Natural killer cell treated with Interleukin-12 subunit alpha and Interleukin-12 subunit beta and Interleukin-15 and Interleukin-18, amount 100 ng/mL, for 72 hours (primary cell): ENCODE data around the gene LITAFD. TPM values are rescaled to one million over a fixed set of nuclear protein-coding genes. Genes with fewer than 3 reads are reported as not detected.
"Not testable (repeated sequence)": the region's sequence is repeated elsewhere in the genome, so short reads cannot be mapped to it uniquely, and the experiment has no call there.

Experiments used
- ATAC-seq, 2 donors: fragments of 150-1000 bp; cut with Tn5 transposase in 1 of 2; sonication (Bioruptor Pico), chemical (Tn5 transposase) in 1 of 2; 2 replicates each; pipeline ENCODE4 v1.10.0; 2021
- DNase-seq: peaks from one replicate; pipeline ENCODE4 v3.0.0; 2022; ENCODE audit warnings: low spot score
- H3K27ac Mint-ChIP-seq, 2 donors: 1 replicate in 1 of 2; 2 replicates in 1 of 2; pipeline ENCODE4 v1.8.0; 2022; ENCODE audit warnings: mixed read lengths in 2 of 2, mild to moderate bottlenecking in 1 of 2, moderate library complexity in 1 of 2
- H3K27me3 Mint-ChIP-seq, 2 donors: 1 replicate in 1 of 2; 2 replicates in 1 of 2; pipeline ENCODE4 v1.8.0; 2022; ENCODE audit warnings: mixed read lengths in 2 of 2
- H3K36me3 Mint-ChIP-seq: one replicate; pipeline ENCODE4 v1.8.0; 2022; ENCODE audit warnings: mixed read lengths
- H3K4me1 Mint-ChIP-seq, 2 donors: 1 replicate in 1 of 2; 2 replicates in 1 of 2; pipeline ENCODE4 v1.8.0; 2022; ENCODE audit warnings: low read depth in 2 of 2, mixed read lengths in 2 of 2, mild to moderate bottlenecking in 1 of 2
- H3K4me3 Mint-ChIP-seq: one replicate; pipeline ENCODE4 v1.8.0; 2022; ENCODE audit warnings: mixed read lengths
- H3K9me3 Mint-ChIP-seq: 2 replicates; pipeline ENCODE4 v1.8.0; 2022; ENCODE audit warnings: mixed read lengths
- total RNA-seq, 2 donors: library from RNA; stranded (reverse); gene quantifications; one replicate each; pipeline ENCODE4 v1.2.3, GENCODE V29; 2022

Gene LITAFD
- total RNA-seq, 2 donors from 2014 or later: not detected

DNA sequence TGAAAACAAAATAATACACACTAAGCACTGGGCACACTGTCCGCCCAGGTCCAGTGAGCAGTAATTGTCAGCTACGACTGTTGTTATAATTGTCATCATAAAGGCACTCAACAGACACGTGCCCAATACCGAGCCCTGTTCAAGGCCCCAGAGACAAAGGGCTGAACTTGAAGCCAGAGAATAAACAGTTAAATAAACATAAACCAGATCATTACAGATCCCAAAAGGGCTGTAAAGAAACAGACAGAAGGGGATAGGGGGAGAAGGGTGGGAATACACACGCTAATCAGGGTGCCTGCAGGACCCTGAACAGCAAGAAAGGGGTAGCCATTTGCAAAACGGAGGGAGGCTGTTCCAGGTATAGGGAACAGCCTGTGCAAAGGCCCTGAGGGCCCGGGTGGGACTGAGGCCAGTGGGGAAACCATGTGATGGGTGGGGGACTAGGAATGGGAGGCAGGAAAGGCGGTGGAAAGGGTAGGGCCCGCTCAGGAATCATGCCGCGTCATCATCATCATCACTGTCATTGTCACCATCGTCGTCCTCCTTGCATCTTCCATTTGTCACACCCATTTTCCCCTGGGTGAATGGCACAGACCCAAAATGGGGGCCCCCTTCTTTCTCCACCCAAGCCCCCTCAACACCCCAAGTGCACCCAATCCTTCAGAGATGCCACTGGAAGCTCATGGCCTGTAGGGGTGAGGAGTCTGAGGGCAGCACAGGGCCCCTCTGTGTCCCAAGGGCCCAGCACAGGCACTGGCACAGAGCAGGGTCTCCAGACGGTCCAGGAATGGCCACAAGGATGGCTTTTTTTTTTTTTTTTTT, 19.6 kb upstream of the LITAFD start:
- H3K36me3 Mint-ChIP-seq: no peaks in the 10 kb centered on the region
- H3K4me1 Mint-ChIP-seq: peaks cover 35 to 41% of the 10 kb centered on the region in 2 donors
- no peak overlapping the region for H3K4me3 Mint-ChIP-seq
- no peaks in the 10 kb centered on the region for H3K27me3 Mint-ChIP-seq
- peak overlapping the region in 1 of 2 donors; percentile 36 for H3K27ac Mint-ChIP-seq
- ATAC-seq (no peak), DNase-seq (no peak)
- H3K9me3 Mint-ChIP-seq: no peaks in the 10 kb centered on the region

DNA sequence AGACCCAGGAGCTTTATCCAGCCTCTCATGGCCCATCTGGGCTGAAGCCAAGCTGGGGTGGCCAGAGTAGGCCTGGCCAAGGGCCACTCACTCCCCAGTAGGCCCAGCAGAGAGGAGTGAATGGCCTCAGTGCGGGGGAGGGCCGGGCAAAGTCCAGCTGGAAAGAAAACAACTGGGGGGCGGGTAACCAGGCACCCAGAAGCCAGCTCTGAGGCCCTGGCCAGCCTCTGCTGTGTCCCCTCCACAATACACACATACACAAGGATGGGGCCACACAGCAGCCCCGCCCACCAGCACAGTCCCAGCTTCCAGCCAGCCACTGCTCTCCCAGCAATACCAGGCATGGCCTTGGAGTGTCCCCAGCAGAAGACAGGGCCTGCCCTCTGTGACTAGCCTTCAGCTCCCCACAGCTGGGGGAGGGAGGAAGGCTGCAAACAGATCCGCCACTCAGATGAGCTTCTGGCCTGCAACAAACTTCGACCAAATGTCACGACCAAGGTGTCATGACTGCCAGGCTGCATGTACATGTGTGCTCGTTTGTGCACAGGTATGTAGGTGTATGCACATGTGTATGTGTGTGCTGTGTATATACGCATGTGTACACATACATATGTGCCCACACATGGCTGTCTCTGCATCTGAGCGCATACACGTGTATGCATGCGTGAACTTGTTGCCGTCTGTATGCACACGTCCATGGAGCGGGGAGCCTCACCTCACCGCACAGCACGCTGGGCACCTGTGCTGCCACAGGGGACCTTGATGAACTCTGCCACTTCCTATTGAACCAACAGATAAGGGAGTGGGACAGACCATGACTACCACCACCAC, 18.3 kb upstream of the LITAFD start:
- Mint-ChIP-seq H3K4me1 (peaks cover 36 to 44% of the 10 kb centered on the region in 2 donors), H3K9me3 (no peaks in the 10 kb centered on the region), H3K36me3 (no peaks in the 10 kb centered on the region), H3K27me3 (no peaks in the 10 kb centered on the region), H3K27ac (peak overlapping the region in 1 of 2 donors; percentile 19), H3K4me3 (no peak overlapping the region)
- DNase-seq (no peak), ATAC-seq (no peak)

DNA sequence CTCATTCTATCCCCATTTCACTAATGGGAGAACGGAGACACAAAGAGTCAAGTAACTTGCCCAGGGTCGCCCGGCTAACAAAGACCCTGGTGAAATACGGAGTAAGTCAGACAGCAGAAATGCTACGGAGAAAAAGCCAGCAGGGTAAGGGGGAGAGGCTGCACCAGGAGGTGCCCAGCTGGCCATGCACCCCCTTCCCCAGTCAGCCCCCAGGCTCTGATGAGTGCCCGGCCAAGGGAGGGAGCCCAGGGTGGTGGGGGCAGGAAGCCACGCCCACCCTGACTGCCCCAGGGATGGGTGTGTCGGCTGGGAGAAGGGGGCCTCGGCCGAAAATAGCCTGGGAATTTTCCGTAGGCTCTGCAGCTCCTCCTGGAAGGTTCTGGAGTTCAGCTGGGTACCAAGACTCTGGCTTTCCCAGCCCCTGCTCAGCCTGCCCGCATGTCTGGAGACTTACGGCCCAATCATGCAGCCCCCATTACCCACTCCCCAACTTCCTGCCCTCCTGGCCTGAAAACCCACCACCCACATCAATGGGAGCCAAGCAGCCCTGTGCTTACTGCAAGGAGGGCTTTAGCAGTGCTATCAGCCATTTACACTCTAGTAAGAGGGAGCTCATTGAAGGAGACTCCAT, 17.6 kb upstream of the LITAFD start:
- H3K36me3 Mint-ChIP-seq: no peaks in the 10 kb centered on the region
- ATAC-seq (no peak), DNase-seq (no peak)
- H3K4me1 Mint-ChIP-seq: peaks cover 41 to 48% of the 10 kb centered on the region in 2 donors
- H3K4me3 Mint-ChIP-seq: no peak overlapping the region
- H3K9me3 Mint-ChIP-seq: no peaks in the 10 kb centered on the region
- peak overlapping the region in 1 of 2 donors; percentile 19 for H3K27ac Mint-ChIP-seq
- no peaks in the 10 kb centered on the region for H3K27me3 Mint-ChIP-seq

DNA sequence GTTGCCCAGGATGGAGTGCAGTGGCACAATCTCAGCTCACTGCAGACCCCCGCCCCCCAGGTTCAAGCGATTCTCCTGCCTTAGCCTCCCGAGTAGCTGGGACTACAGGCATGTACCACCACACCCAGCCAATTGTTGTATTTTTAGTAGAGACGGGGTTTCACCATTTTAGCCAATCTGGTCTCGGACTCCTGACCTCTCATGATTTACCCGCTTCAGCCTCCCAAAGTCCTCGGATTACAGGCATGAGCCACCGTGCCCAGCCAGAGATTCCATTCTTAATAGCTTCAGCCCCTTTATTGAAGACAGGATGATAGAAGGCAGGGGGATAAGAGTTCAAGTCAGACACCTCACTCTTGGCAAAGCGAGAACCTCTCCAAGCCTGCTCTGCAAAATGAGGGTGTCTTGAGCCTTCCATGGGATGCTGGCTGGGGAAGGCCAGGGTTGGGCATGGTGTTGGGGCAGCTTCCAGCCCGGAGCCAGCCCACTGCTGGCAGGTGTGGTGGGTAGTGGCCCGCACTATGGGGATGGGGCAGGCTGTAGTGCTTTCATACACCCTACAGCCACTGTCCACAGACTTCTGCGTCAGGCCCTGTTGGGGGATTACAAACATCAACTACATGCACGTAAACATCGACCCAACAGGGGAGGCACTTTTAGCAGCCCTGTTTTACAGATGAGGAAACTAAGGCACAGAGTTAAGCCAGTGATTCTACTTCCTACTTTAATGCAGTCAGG, 16.8 kb upstream of the LITAFD start:
- no peak for DNase-seq
- H3K27me3 Mint-ChIP-seq: no peaks in the 10 kb centered on the region
- no peaks in the 10 kb centered on the region for H3K9me3 Mint-ChIP-seq
- H3K4me3 Mint-ChIP-seq: peak overlapping the region; percentile 10
- H3K27ac Mint-ChIP-seq: peak overlapping the region; percentile 51 to 82
- no peak for ATAC-seq
- H3K36me3 Mint-ChIP-seq: no peaks in the 10 kb centered on the region
- H3K4me1 Mint-ChIP-seq: peaks cover 41 to 48% of the 10 kb centered on the region in 2 donors

DNA sequence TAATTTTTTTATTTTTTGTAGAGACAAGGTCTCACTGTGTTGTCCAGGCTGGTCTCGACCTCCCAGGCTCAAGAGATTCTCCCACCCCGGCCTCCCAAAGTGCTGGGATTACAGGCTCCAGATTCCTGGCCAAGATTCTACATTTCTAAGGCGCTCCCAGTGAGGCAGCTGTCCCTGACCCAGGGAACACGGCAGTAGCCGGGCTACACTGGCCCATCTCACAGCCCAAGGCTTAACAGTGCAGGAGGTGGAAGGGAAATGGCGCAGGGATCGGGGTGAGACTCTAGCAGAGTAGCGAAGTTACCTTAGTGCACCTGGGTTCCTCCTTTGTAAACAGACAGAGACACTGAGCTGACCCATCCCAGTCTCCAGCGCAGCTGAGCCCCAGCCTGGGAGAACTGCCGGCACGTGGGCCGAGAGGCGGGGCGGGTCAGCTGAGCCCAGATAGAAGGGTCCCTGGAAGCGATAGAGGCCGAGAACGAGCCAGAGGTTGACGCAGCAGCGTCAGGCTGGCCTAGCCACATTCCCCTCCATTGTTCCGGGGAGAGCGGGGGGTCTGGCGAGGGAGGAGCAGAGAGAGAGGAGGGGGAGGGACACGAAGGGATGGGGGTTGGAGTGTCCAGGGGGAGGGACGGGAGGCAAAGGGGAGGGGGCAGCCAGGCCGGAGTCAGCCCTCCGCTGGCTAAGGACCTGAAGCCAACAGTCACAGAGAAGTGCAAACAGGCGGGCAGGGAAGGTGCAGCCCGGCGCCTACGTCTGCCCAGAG, 15.8 kb upstream of the LITAFD start:
- peak overlapping the region; percentile 87 for H3K4me3 Mint-ChIP-seq
- H3K27me3 Mint-ChIP-seq: no peaks in the 10 kb centered on the region
- DNase-seq (no peak), ATAC-seq (no peak)
- H3K27ac Mint-ChIP-seq: peak overlapping the region in 1 of 2 donors; percentile 82
- H3K36me3 Mint-ChIP-seq: no peaks in the 10 kb centered on the region
- H3K9me3 Mint-ChIP-seq: no peaks in the 10 kb centered on the region
- H3K4me1 Mint-ChIP-seq: peaks cover 49 to 55% of the 10 kb centered on the region in 2 donors

DNA sequence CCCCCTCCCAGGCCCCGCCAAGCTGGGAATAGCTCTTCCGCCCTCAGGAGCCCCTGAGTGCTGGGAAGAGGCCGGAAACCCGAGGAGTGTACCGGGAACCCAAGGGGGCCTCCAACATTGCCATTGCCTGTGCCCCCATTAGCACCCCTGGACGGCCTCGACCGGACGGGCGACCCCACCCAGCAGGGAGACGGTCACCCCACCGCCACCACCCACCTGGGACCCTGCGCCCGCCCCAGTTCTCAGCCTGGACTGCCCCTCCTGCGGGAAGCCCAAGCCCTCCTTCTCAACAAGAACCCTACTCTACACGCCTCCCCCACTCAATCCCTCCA, 15.3 kb upstream of the LITAFD start:
- Mint-ChIP-seq H3K4me3 (peak overlapping the region; percentile 87), H3K27me3 (no peaks in the 10 kb centered on the region), H3K36me3 (no peaks in the 10 kb centered on the region), H3K4me1 (peaks cover 49 to 55% of the 10 kb centered on the region in 2 donors), H3K27ac (peak overlapping the region; percentile 82 to 93), H3K9me3 (no peaks in the 10 kb centered on the region)
- DNase-seq (no peak), ATAC-seq (no peak)

DNA sequence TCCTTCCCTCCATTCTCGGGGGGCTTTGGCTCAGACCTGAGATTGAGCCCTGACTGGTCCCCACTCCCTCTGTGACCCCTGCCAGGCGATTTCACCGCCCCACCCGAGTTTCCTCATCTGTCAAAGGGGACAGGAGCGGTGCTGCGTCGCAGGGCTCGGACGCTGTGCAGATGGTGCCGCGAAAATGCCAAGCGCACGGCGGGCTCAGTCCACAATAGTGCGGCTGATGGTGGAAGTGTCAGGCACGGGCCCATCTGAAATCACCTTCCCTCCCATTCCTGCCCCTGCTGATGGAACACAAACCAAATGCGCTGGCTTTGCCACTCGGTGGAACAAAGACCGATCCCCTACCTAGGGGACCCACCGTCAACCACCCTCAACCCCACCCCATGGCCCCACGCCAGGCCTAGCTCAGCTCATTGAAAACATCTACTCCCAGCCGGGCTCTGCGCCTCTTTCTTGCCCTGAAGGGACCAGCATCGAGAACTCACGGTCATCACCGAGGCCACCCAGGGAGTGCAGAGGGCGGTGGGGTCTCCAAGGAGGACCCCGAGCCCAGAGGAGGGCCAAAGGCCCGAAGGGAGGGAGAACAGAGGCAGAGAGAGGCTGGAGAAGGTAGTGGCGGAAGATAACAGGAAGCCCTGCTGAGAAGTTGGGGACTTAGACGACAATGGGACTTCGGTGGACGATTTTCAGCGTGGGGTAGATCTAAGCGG, 14.8 kb upstream of the LITAFD start:
- ATAC-seq: no peak
- Mint-ChIP-seq H3K4me1 (peaks cover 44 to 50% of the 10 kb centered on the region in 2 donors), H3K27me3 (no peaks in the 10 kb centered on the region), H3K36me3 (no peaks in the 10 kb centered on the region), H3K4me3 (peak overlapping the region; percentile 87), H3K9me3 (no peaks in the 10 kb centered on the region), H3K27ac (peak overlapping the region; percentile 82 to 93)
- no peak for DNase-seq

DNA sequence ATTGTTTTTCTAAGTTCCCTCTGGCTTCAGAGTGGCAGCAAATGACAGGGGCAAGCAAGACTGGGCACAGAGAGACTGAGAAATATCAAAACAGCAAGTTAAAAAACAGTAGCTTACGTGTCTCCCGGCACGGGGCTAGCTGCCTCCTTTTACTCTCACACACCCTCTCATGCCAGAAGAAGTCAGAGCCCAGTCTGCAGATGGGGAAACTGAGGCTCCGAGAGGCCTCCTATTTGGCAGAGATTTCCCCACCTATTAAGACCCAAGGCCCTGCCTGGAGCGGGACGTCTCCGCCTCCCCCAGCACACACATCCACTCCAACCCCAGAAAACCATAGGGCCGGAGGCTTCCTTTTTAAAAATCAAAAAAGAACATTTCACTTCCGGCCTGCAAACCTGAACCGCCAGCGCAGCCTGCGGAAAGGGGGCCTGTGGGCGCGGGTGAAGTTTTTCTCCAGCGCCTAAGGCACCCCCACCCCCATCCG, 14.2 kb upstream of the LITAFD start:
- H3K27me3 Mint-ChIP-seq: no peaks in the 10 kb centered on the region
- peak overlapping the region; percentile 82 to 93 for H3K27ac Mint-ChIP-seq
- peaks cover 43 to 50% of the 10 kb centered on the region in 2 donors for H3K4me1 Mint-ChIP-seq
- ATAC-seq (peak; percentile 0), DNase-seq (no peak)
- no peaks in the 10 kb centered on the region for H3K36me3 Mint-ChIP-seq
- peak overlapping the region; percentile 87 for H3K4me3 Mint-ChIP-seq
- H3K9me3 Mint-ChIP-seq: no peaks in the 10 kb centered on the region

DNA sequence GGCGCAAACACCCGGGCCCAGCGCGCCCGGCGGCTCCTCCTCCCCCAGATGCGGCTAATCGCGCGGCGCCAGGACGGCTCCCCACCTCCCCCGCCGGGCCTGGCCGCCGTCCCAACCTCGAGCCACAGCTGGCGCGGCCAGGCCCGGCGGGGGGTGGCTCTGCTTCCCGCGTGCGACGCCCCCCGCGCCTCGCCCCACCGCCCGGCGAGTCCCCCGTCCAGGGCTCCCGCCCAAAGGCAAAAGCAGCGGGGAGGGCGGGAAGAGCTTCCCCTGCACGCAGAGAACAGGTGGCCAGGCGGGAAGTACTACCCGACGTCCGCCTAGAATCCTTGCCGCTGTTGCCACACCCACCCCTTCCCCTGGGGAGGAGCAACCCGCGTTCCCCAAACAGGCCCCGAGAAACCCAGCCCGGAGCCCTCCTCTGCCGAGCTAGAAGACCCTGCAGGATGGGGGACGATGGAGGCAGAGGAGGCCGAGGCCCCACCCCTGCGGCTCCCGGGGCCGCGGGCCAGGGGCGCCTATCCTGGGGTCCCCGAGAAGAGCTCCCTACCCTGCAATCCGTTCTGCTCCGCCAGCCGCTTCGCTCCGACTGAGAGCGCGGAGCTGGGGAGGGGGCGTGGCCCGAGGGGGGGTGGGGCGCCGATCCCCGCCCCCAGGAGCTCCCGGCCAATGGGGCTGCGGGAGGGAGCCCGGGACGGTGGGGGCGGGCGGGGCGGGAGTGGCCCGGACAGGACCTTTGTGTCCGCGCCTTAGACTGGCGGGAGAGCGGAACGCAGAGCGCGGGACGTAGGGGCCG, 13.5 kb upstream of the LITAFD start, which contains the start of gene CARHSP1:
Gene CARHSP1, minus strand, starts transcription at position 591 of the 796 bp plus-strand sequence. CDS start 9,678 bp downstream, outside the sequence.
- Mint-ChIP-seq H3K9me3 (no peaks in the 10 kb centered on the region), H3K36me3 (no peaks in the 10 kb centered on the region), H3K27me3 (no peaks in the 10 kb centered on the region), H3K4me3 (peak within 1 kb of the TSS; percentile 95), H3K27ac (peak within 1 kb of the TSS; percentile 82 to 93), H3K4me1 (peaks cover 43 to 47% of the 10 kb centered on the region in 2 donors)
- DNase-seq: peak; percentile 85
- ATAC-seq: peak; percentile 88 to 91

DNA sequence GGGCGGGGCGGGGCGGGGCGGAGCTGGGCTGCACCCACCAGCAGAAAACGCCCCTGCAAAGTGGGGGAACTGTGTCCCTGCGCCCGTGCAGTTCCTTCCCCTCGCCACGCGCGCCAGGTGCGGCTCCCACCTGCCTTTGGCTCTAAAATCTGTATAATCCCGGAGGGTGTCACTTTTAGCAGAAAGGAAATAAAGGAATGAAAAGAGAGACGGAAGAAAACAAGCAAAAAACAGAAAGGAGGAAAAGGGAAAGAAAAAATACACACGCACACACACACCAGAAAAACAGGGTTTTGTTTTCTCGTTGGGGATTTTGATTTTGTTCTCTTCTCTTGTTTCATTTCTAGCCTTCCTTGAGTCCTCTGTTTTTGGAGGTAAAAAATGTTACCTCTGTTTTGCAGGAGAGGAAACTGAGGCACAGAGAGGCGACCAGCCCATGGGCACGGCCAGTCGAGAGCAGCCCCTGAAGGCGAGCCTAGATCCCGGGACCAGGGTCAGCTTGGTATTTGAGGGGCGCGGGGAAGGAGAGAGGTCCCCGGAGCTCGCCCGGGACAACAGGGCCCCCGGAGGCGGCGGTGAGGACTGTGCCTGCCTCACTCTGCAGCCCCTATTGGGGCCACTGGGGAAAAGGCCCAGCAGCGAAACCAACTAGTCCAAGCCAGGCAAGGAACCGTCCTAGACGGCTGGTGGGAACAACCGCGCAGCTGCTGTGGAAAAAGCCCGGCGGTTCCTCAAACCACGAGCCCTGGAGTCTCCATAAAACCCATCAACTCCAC, 12.8 kb upstream of the LITAFD start:
- H3K4me1 Mint-ChIP-seq: peaks cover 38 to 42% of the 10 kb centered on the region in 2 donors
- peak overlapping the region; percentile 47 to 86 for H3K27ac Mint-ChIP-seq
- ATAC-seq (no peak), DNase-seq (no peak)
- H3K27me3 Mint-ChIP-seq: no peaks in the 10 kb centered on the region
- H3K36me3 Mint-ChIP-seq: no peaks in the 10 kb centered on the region
- no peaks in the 10 kb centered on the region for H3K9me3 Mint-ChIP-seq
- peak overlapping the region; percentile 95 for H3K4me3 Mint-ChIP-seq

DNA sequence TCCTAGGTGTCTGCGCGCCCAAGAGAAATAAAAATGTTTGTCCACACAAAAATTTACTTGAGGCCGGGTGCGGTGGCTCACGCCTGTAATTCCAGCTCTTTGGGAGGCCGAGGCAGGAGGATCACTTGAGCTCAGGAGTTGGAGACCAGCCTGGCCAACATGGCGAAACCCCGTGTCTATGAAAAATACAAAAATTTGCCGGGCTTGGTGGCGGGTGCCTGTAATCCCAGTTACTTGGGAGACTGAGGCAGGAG, 12.2 kb upstream of the LITAFD start:
- not testable (repeated sequence) for DNase-seq, H3K9me3 Mint-ChIP-seq, H3K27me3 Mint-ChIP-seq, H3K36me3 Mint-ChIP-seq, ATAC-seq
- Mint-ChIP-seq H3K4me1 (peaks cover 38 to 44% of the 10 kb centered on the region in 2 donors), H3K27ac (peak overlapping the region in 1 of 2 donors; percentile 47), H3K4me3 (peak overlapping the region; percentile 95)
